HepG2 (cell line): ENCODE data around the gene B3GALT6. TPM values are rescaled to one million over a fixed set of nuclear protein-coding genes. Genes with fewer than 3 reads are reported as not detected.

Source experiments
- ARID2 ChIP-seq: sonication (generic); formaldehyde crosslinking; IDR thresholded peaks from 2 replicates; pipeline ENCODE4 v1.8.1; 2022; ENCODE audit warnings: mild to moderate bottlenecking, missing genetic modification reagents, borderline replicate concordance
- CEBPB ChIP-seq: IDR thresholded peaks from 2 replicates; pipeline ENCODE4 v1.6.1; 2011; ENCODE audit warnings: low read depth, low read length, improper control_type of control experiment, borderline replicate concordance
- MED1 ChIP-seq: sonication (generic); formaldehyde crosslinking; IDR thresholded peaks from 2 replicates; pipeline ENCODE4 v1.4.0; 2020; ENCODE audit warnings: missing genetic modification reagents
- NBN ChIP-seq: fragments of 450-650 bp; conservative IDR thresholded peaks from 2 replicates; pipeline ENCODE4 v1.6.1; 2017
- NCOA5 ChIP-seq: sonication (generic); formaldehyde crosslinking; IDR thresholded peaks from 2 replicates; pipeline ENCODE4 v1.4.0; 2020; ENCODE audit warnings: missing genetic modification reagents
- RARG ChIP-seq: sonication (generic); formaldehyde crosslinking; IDR thresholded peaks from 2 replicates; pipeline ENCODE4 v1.4.0; 2020; ENCODE audit warnings: low read depth, mild to moderate bottlenecking, missing genetic modification reagents
- RFXAP ChIP-seq: sonication (generic); formaldehyde crosslinking; IDR thresholded peaks from 2 replicates; pipeline ENCODE4 v1.4.0; 2020; ENCODE audit warnings: missing genetic modification reagents, borderline replicate concordance
- SAFB2 ChIP-seq: sonication (generic); formaldehyde crosslinking; IDR thresholded peaks from 2 replicates; pipeline ENCODE4 v1.5.1; 2020; ENCODE audit warnings: missing genetic modification reagents, low read depth, mild to moderate bottlenecking, borderline replicate concordance
- SKI ChIP-seq: fragments of 450-650 bp; IDR thresholded peaks from one replicate; pipeline ENCODE4 v1.6.1; 2018; ENCODE audit warnings: mild to moderate bottlenecking; ENCODE audit not compliant: partially characterized antibody
- SYNCRIP ChIP-seq: fragments of 200-400 bp; formaldehyde crosslinking; IDR thresholded peaks from 2 replicates; pipeline ENCODE4 v1.6.1; 2018; ENCODE audit warnings: mild to moderate bottlenecking, low read depth, low read length; ENCODE audit not compliant: insufficient read depth
- TOPORS ChIP-seq: sonication (generic); formaldehyde crosslinking; IDR thresholded peaks from 2 replicates; pipeline ENCODE4 v1.8.0; 2023; ENCODE audit warnings: mild to moderate bottlenecking, missing genetic modification reagents
- ZBTB42 ChIP-seq: sonication (generic); formaldehyde crosslinking; IDR thresholded peaks from 2 replicates; pipeline ENCODE4 v1.5.0; 2020; ENCODE audit warnings: mild to moderate bottlenecking, missing genetic modification reagents
- ZFX ChIP-seq: sonication (generic); formaldehyde crosslinking; IDR thresholded peaks from 2 replicates; pipeline ENCODE4 v1.4.0; 2020; ENCODE audit warnings: mild to moderate bottlenecking, low read depth, missing genetic modification reagents, moderate library complexity
- ZMYM3 ChIP-seq: sonication (generic); formaldehyde crosslinking; IDR thresholded peaks from 2 replicates; pipeline ENCODE4 v1.5.1; 2020; ENCODE audit warnings: mild to moderate bottlenecking, missing genetic modification reagents
- ZMYM4 ChIP-seq: sonication (generic); formaldehyde crosslinking; IDR thresholded peaks from 2 replicates; pipeline ENCODE4 v1.8.1; 2023; ENCODE audit warnings: mild to moderate bottlenecking, missing genetic modification reagents
- ZNF143 ChIP-seq: sonication (generic); formaldehyde crosslinking; IDR thresholded peaks from 2 replicates; pipeline ENCODE4 v1.4.0; 2020; ENCODE audit warnings: missing genetic modification reagents
- ZNF180 ChIP-seq: sonication (generic); formaldehyde crosslinking; IDR thresholded peaks from 2 replicates; pipeline ENCODE4 v1.4.0; 2020; ENCODE audit warnings: low read depth, missing genetic modification reagents, borderline replicate concordance
- ZNF292 ChIP-seq: sonication (generic); formaldehyde crosslinking; IDR thresholded peaks from 2 replicates; pipeline ENCODE4 v1.8.1; 2022; ENCODE audit warnings: mild to moderate bottlenecking, low read depth, missing genetic modification reagents, borderline replicate concordance
- ZNF569 ChIP-seq: sonication (generic); formaldehyde crosslinking; IDR thresholded peaks from 2 replicates; pipeline ENCODE4 v1.5.0; 2020; ENCODE audit warnings: mild to moderate bottlenecking, missing genetic modification reagents, moderate library complexity, borderline replicate concordance
- ZNF777 ChIP-seq: sonication (generic); formaldehyde crosslinking; IDR thresholded peaks from 2 replicates; pipeline ENCODE4 v1.4.0; 2020; ENCODE audit warnings: missing genetic modification reagents
- ZSCAN30 ChIP-seq: sonication (generic); formaldehyde crosslinking; IDR thresholded peaks from 2 replicates; pipeline ENCODE4 v1.5.0; 2020; ENCODE audit warnings: mild to moderate bottlenecking, missing genetic modification reagents
- polyA plus RNA-seq, 8 experiments: library from polyadenylated mRNA; depleted of rRNA in 3 of 8; stranded (reverse) in 7 of 8; unstranded in 1 of 8; fragments of >200 nt; fragmentation: Illumina TruSeq in 4 of 8; extraction: Trizol in 4 of 8; gene quantifications; 2 replicates each; pipeline versions ENCODE4 v1.2.1 to v1.2.3, GENCODE V29; 2011 to 2016; ENCODE audit warnings: low read depth in 4 of 8, missing spikeins in 1 of 8, mixed read lengths in 1 of 8; ENCODE audit not compliant: insufficient read depth in 1 of 8
- total RNA-seq, 5 experiments: library from RNA; depleted of rRNA; stranded (reverse); fragments of >200 nt; fragmentation: Illumina TruSeq; extraction: Trizol; gene quantifications; 2 replicates each; pipeline ENCODE4 v1.2.3, GENCODE V29; 2016; ENCODE audit warnings: low read depth in 1 of 5
- TF ChIP-seq, protein P1 (sequence below): sonication (generic); formaldehyde crosslinking; IDR thresholded peaks from 2 replicates; pipeline ENCODE4 v1.8.1; 2023; ENCODE audit warnings: mild to moderate bottlenecking, moderate library complexity, missing genetic modification reagents
- TF ChIP-seq, protein P2 (sequence below): sonication (generic); formaldehyde crosslinking; IDR thresholded peaks from 2 replicates; pipeline ENCODE4 v1.4.0; 2020; ENCODE audit warnings: missing genetic modification reagents
- TF ChIP-seq, protein P3 (sequence below): sonication (generic); formaldehyde crosslinking; conservative IDR thresholded peaks from 2 replicates; pipeline ENCODE4 v1.8.0; 2022; ENCODE audit warnings: mild to moderate bottlenecking, moderate library complexity, missing genetic modification reagents
- TF ChIP-seq, protein P4 (sequence below): sonication (generic); IDR thresholded peaks from 2 replicates; pipeline ENCODE4 v1.6.1; 2016; ENCODE audit warnings: low read depth, borderline replicate concordance

The B3GALT6 gene
- total and polyA plus RNA-seq, 2 of the 13 experiments (the other 11 are each of a cell fraction or from before 2014, with no cell fraction given): 3.9 to 14.2 TPM

- TF ChIP-seq MED1 (CRISPR knock-in tag): peak; percentile 71
- no peak for TF ChIP-seq TOPORS (CRISPR knock-in tag)
- TF ChIP-seq ZNF143: no peak
- 0 out of 2 replicates have a peak, but pooled peaks have one; percentile 45 for TF ChIP-seq ARID2
- TF ChIP-seq SKI: peak; percentile 36
- no peak for TF ChIP-seq ZNF180 (CRISPR knock-in tag)
- no peak for TF ChIP-seq ZBTB42 (CRISPR knock-in tag)
- no peak for TF ChIP-seq NCOA5 (CRISPR knock-in tag)
- no peak for TF ChIP-seq RARG
- peak; percentile 84 for TF ChIP-seq CEBPB
- TF ChIP-seq ZNF292 (CRISPR knock-in tag): peak; percentile 38; the same call in 1 of the 2 replicates
- no peak for TF ChIP-seq NBN
- TF ChIP-seq, protein P1, sequence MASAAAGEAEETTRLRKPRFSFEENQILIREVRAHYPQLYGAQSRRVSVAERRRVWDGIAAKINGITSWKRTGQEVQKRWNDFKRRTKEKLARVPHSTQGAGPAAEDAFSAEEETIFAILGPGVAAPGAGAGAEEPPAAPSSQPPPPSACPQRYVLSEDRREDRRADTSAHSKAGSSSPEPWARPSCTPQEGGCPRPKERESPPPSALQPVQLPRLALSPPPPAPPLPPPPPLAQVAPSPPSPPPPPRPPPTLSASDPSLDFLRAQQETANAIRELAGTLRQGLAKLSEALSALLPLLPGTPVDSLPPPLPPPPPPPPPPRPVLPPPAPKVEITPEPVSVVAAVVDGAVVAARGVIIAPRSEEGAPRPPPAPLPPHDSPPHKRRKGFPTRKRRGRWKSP (CRISPR knock-in tag): peak; percentile 49; the same call in 1 of the 2 replicates
- no peak for TF ChIP-seq ZSCAN30 (CRISPR knock-in tag)
- TF ChIP-seq ZMYM4 (CRISPR knock-in tag): peak; percentile 49; the same call in 1 of the 2 replicates
- TF ChIP-seq, protein P2, sequence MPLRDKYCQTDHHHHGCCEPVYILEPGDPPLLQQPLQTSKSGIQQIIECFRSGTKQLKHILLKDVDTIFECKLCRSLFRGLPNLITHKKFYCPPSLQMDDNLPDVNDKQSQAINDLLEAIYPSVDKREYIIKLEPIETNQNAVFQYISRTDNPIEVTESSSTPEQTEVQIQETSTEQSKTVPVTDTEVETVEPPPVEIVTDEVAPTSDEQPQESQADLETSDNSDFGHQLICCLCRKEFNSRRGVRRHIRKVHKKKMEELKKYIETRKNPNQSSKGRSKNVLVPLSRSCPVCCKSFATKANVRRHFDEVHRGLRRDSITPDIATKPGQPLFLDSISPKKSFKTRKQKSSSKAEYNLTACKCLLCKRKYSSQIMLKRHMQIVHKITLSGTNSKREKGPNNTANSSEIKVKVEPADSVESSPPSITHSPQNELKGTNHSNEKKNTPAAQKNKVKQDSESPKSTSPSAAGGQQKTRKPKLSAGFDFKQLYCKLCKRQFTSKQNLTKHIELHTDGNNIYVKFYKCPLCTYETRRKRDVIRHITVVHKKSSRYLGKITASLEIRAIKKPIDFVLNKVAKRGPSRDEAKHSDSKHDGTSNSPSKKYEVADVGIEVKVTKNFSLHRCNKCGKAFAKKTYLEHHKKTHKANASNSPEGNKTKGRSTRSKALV (CRISPR knock-in tag): peak; percentile 70; the same call in 1 of the 2 replicates
- peak; percentile 83 for TF ChIP-seq ZFX
- no peak for TF ChIP-seq RFXAP (CRISPR knock-in tag)
- TF ChIP-seq, protein P3, sequence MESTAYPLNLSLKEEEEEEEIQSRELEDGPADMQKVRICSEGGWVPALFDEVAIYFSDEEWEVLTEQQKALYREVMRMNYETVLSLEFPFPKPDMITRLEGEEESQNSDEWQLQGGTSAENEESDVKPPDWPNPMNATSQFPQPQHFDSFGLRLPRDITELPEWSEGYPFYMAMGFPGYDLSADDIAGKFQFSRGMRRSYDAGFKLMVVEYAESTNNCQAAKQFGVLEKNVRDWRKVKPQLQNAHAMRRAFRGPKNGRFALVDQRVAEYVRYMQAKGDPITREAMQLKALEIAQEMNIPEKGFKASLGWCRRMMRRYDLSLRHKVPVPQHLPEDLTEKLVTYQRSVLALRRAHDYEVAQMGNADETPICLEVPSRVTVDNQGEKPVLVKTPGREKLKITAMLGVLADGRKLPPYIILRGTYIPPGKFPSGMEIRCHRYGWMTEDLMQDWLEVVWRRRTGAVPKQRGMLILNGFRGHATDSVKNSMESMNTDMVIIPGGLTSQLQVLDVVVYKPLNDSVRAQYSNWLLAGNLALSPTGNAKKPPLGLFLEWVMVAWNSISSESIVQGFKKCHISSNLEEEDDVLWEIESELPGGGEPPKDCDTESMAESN: peak; percentile 9; the same call in 1 of the 2 replicates
- TF ChIP-seq, protein P4, sequence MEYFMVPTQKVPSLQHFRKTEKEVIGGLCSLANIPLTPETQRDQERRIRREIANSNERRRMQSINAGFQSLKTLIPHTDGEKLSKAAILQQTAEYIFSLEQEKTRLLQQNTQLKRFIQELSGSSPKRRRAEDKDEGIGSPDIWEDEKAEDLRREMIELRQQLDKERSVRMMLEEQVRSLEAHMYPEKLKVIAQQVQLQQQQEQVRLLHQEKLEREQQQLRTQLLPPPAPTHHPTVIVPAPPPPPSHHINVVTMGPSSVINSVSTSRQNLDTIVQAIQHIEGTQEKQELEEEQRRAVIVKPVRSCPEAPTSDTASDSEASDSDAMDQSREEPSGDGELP: peak; percentile 79; the same call in 1 of the 2 replicates
- TF ChIP-seq SYNCRIP: no peak
- 0 out of 2 replicates have a peak, but pooled peaks have one; percentile 28 for TF ChIP-seq ZMYM3
- TF ChIP-seq SAFB2: peak; percentile 91
- no peak for TF ChIP-seq ZNF569 (CRISPR knock-in tag)
- peak; percentile 81; the same call in 1 of the 2 replicates for TF ChIP-seq ZNF777 (CRISPR knock-in tag)
Observed at GRCh38 chr1:1237874-1238701, 6.1 kb downstream of the B3GALT6 start (continued).
